ENCODE measurements around the gene SYNDIG1.

SYNDIG1 gene

GRCh38 chr20:24469116-24469893 lies at the start of gene SYNDIG1:
SYNDIG1 (plus strand) TSS chr20:24469629; CDS start chr20:24543098, 73,469 bp downstream.
- in situ Hi-C loops (cut with HindIII; ENCODE audit: low pct_ligation_motif_present, low pct_unique_long_range_greater_than_20kb, low sequenced_read_pairs), result no loop called here
- DNase-seq, result no peak

GRCh38 chr20:24419786-24420185 lies 49.6 kb upstream of the SYNDIG1 start:
- DNase-seq, result no peak
- in situ Hi-C loops (cut with HindIII; ENCODE audit: low pct_ligation_motif_present, low pct_unique_long_range_greater_than_20kb, low sequenced_read_pairs), result no loop called here

GRCh38 chr20:24420567-24420966 lies 48.9 kb upstream of the SYNDIG1 start:
- in situ Hi-C loops (cut with HindIII; ENCODE audit: low pct_ligation_motif_present, low pct_unique_long_range_greater_than_20kb, low sequenced_read_pairs), result no loop called here
- DNase-seq, result no peak

GRCh38 chr20:24421071-24421470 lies 48.4 kb upstream of the SYNDIG1 start:
- in situ Hi-C loops (cut with HindIII; ENCODE audit: low pct_ligation_motif_present, low pct_unique_long_range_greater_than_20kb, low sequenced_read_pairs), result no loop called here
- DNase-seq, result no peak

- in situ Hi-C loops (cut with HindIII; ENCODE audit: low pct_ligation_motif_present, low pct_unique_long_range_greater_than_20kb, low sequenced_read_pairs), result no loop called here
- DNase-seq, result no peak
Measured at GRCh38 chr20:24422091-24422760, 47.2 kb upstream of the SYNDIG1 start.

- in situ Hi-C loops (cut with HindIII; ENCODE audit: low pct_ligation_motif_present, low pct_unique_long_range_greater_than_20kb, low sequenced_read_pairs), result no loop called here
Measured at GRCh38 chr20:24423390-24424313, 45.8 kb upstream of the SYNDIG1 start.

GRCh38 chr20:24425523-24426135 lies 43.8 kb upstream of the SYNDIG1 start:
- no peak for DNase-seq
- in situ Hi-C loops (cut with HindIII; ENCODE audit: low pct_ligation_motif_present, low pct_unique_long_range_greater_than_20kb, low sequenced_read_pairs), result no loop called here

More at GRCh38 chr20:24423390-24424313, 45.8 kb upstream of the SYNDIG1 start:
- DNase-seq, result no peak

GRCh38 chr20:24431279-24432045 lies 38.0 kb upstream of the SYNDIG1 start:
- in situ Hi-C loops (cut with HindIII; ENCODE audit: low pct_ligation_motif_present, low pct_unique_long_range_greater_than_20kb, low sequenced_read_pairs), result no loop called here
- DNase-seq, result no peak

GRCh38 chr20:24432046-24432442 lies 37.4 kb upstream of the SYNDIG1 start:
- no peak for DNase-seq

GRCh38 chr20:24436160-24436559 lies 33.3 kb upstream of the SYNDIG1 start:
- in situ Hi-C loops (cut with HindIII; ENCODE audit: low pct_ligation_motif_present, low pct_unique_long_range_greater_than_20kb, low sequenced_read_pairs), result no loop called here

More at GRCh38 chr20:24432046-24432442, 37.4 kb upstream of the SYNDIG1 start:
- in situ Hi-C loops (cut with HindIII; ENCODE audit: low pct_ligation_motif_present, low pct_unique_long_range_greater_than_20kb, low sequenced_read_pairs), result no loop called here

GRCh38 chr20:24437196-24438082 lies 32.0 kb upstream of the SYNDIG1 start:
- in situ Hi-C loops (cut with HindIII; ENCODE audit: low pct_ligation_motif_present, low pct_unique_long_range_greater_than_20kb, low sequenced_read_pairs), result no loop called here
- no peak for DNase-seq

More at GRCh38 chr20:24436160-24436559, 33.3 kb upstream of the SYNDIG1 start:
- DNase-seq, result no peak

- in situ Hi-C loops (cut with HindIII; ENCODE audit: low pct_ligation_motif_present, low pct_unique_long_range_greater_than_20kb, low sequenced_read_pairs), result no loop called here
- no peak for DNase-seq
Measured at GRCh38 chr20:24438331-24438730, 31.1 kb upstream of the SYNDIG1 start.

GRCh38 chr20:24439737-24440387 lies 29.6 kb upstream of the SYNDIG1 start:
- DNase-seq, result no peak
- in situ Hi-C loops (cut with HindIII; ENCODE audit: low pct_ligation_motif_present, low pct_unique_long_range_greater_than_20kb, low sequenced_read_pairs), result no loop called here

GRCh38 chr20:24441661-24442060 lies 27.8 kb upstream of the SYNDIG1 start:
- in situ Hi-C loops (cut with HindIII; ENCODE audit: low pct_ligation_motif_present, low pct_unique_long_range_greater_than_20kb, low sequenced_read_pairs), result no loop called here
- DNase-seq, result no peak

- in situ Hi-C loops (cut with HindIII; ENCODE audit: low pct_ligation_motif_present, low pct_unique_long_range_greater_than_20kb, low sequenced_read_pairs), result no loop called here
Measured at GRCh38 chr20:24442909-24443308, 26.5 kb upstream of the SYNDIG1 start.

GRCh38 chr20:24443436-24443835 lies 26.0 kb upstream of the SYNDIG1 start:
- no peak for DNase-seq
- in situ Hi-C loops (cut with HindIII; ENCODE audit: low pct_ligation_motif_present, low pct_unique_long_range_greater_than_20kb, low sequenced_read_pairs), result no loop called here

More at GRCh38 chr20:24442909-24443308, 26.5 kb upstream of the SYNDIG1 start:
- DNase-seq, result no peak
